SK-N-SH (cell line): ENCODE results near the gene PALM3. TPM values are rescaled to one million over a fixed set of nuclear protein-coding genes. Genes with fewer than 3 reads are reported as not detected.
"Not testable (repeated sequence)": the region's sequence is repeated elsewhere in the genome, so short reads cannot be mapped to it uniquely, and the experiment has no call there.

Experiments
- CTCF ChIA-PET: fragments of 300-600, 350-600 bp; formaldehyde crosslinking; extraction: SDS; loops from one replicate; lab custom pipeline; 2021; lab: Yijun Ruan, JAX
- POLR2A ChIA-PET: fragments of 350-600 bp; sonication (Branson Sonifier 250); formaldehyde crosslinking; extraction: SDS; loops from one replicate; lab custom pipeline; 2020; ENCODE audit warnings: antibody characterized with exemption, inconsistent platforms; lab: Yijun Ruan, JAX
- DNase-seq: peaks from one replicate; pipeline ENCODE4 v3.0.0; 2012
- H2AFZ ChIP-seq: fragments of 200-600 bp; sonication (generic); 2 replicates; pipeline ENCODE4 v1.8.1; 2016; ENCODE audit warnings: antibody characterized with exemption, mild to moderate bottlenecking, low read depth
- H3F3A ChIP-seq: fragments of 200-600 bp; sonication (generic); replicated peaks from 2 replicates; pipeline ENCODE3; 2016; ENCODE audit warnings: antibody characterized with exemption, mild to moderate bottlenecking; ENCODE audit not compliant: insufficient read depth
- H3K27ac ChIP-seq, 2 experiments: fragments of 200-500 bp in 1 of 2; fragments of 200-600 bp in 1 of 2; sonication (Bioruptor generic) in 1 of 2; sonication (generic), shearing (Covaris generic) in 1 of 2; 2 replicates each; pipeline versions ENCODE4 v1.5.1 to v1.6.1; 2014 to 2016; ENCODE audit warnings: low read depth in 2 of 2, inconsistent platforms in 1 of 2, low read length in 1 of 2, mild to moderate bottlenecking in 1 of 2, mixed read lengths in 1 of 2
- H3K27me3 ChIP-seq: fragments of 200-600 bp; sonication (generic), shearing (Covaris generic); 2 replicates; pipeline ENCODE4 v1.6.1; 2016; ENCODE audit warnings: mixed run types; ENCODE audit not compliant: insufficient read depth
- H3K36me3 ChIP-seq, 2 experiments: fragments of 200-500 bp in 1 of 2; fragments of 200-600 bp in 1 of 2; sonication (Bioruptor generic) in 1 of 2; sonication (generic) in 1 of 2; replicated peaks in 1 of 2; 2 replicates each; pipeline versions ENCODE3 to v1.5.1; 2014 to 2016; ENCODE audit warnings: low read length in 1 of 2, mild to moderate bottlenecking in 1 of 2; ENCODE audit not compliant: insufficient read depth in 2 of 2, control insufficient read depth in 1 of 2
- H3K4me1 ChIP-seq, 2 experiments: fragments of 200-500 bp in 1 of 2; fragments of 200-600 bp in 1 of 2; sonication (Bioruptor generic) in 1 of 2; sonication (generic), shearing (Covaris generic) in 1 of 2; 2 replicates each; pipeline versions ENCODE4 v1.5.1 to v1.6.1; 2014 to 2016; ENCODE audit warnings: low read depth in 1 of 2, low read length in 1 of 2, mixed run types in 1 of 2; ENCODE audit not compliant: insufficient read depth in 2 of 2, control insufficient read depth in 1 of 2
- H3K4me2 ChIP-seq: fragments of 200-600 bp; sonication (generic), shearing (Covaris generic); 2 replicates; pipeline ENCODE4 v1.6.1; 2017; ENCODE audit warnings: mixed run types
- H3K4me3 ChIP-seq, 2 experiments: fragments of 200-500 bp in 1 of 2; fragments of 200-600 bp in 1 of 2; sonication (Bioruptor generic) in 1 of 2; sonication (generic), shearing (Covaris generic) in 1 of 2; 2 replicates each; pipeline versions ENCODE4 v1.5.1 to v1.8.1; 2014 to 2016; ENCODE audit warnings: low read depth in 2 of 2, inconsistent platforms in 1 of 2, low read length in 1 of 2, mild to moderate bottlenecking in 1 of 2, mixed read lengths in 1 of 2, moderate library complexity in 1 of 2
- H3K79me2 ChIP-seq: fragments of 200-600 bp; sonication (generic); 2 replicates; pipeline ENCODE4 v1.8.1; 2017; ENCODE audit warnings: mild to moderate bottlenecking; ENCODE audit not compliant: insufficient read depth
- H3K9ac ChIP-seq: fragments of 200-600 bp; sonication (generic); 2 replicates; pipeline ENCODE4 v1.6.1; 2017; ENCODE audit warnings: mixed run types
- H3K9me2 ChIP-seq: fragments of 200-600 bp; sonication (generic); 2 replicates; pipeline ENCODE4 v1.6.1; 2017; ENCODE audit warnings: mixed run types
- H3K9me3 ChIP-seq: fragments of 200-600 bp; sonication (generic); 2 replicates; pipeline ENCODE4 v1.6.1; 2017; ENCODE audit warnings: mixed run types, mild to moderate bottlenecking, moderate library complexity
- H4K20me1 ChIP-seq: fragments of 200-600 bp; sonication (generic); 2 replicates; pipeline ENCODE4 v1.6.1; 2017; ENCODE audit warnings: mild to moderate bottlenecking, mixed run types; ENCODE audit not compliant: insufficient read depth
- CTCF ChIP-seq: fragments of 200-600 bp; sonication (generic); IDR thresholded peaks from 2 replicates; pipeline ENCODE4 v1.6.1; 2017; ENCODE audit warnings: antibody characterized with exemption, mild to moderate bottlenecking, moderate library complexity
- GABPA ChIP-seq: IDR thresholded peaks from 2 replicates; pipeline ENCODE4 v1.4.0; 2012; ENCODE audit warnings: low read depth, mild to moderate bottlenecking
- GATA2 ChIP-seq: sonication (generic); formaldehyde crosslinking; IDR thresholded peaks from 2 replicates; pipeline ENCODE4 v1.5.0; 2020; ENCODE audit warnings: mild to moderate bottlenecking, missing genetic modification reagents
- MAX ChIP-seq: IDR thresholded peaks from 2 replicates; pipeline ENCODE4 v1.4.0; 2012; ENCODE audit warnings: low read depth
- NFIC ChIP-seq: IDR thresholded peaks from 2 replicates; pipeline ENCODE4 v1.4.0; 2012; ENCODE audit warnings: borderline replicate concordance
- RAD21 ChIP-seq: IDR thresholded peaks from 2 replicates; pipeline ENCODE4 v1.6.1; 2012; ENCODE audit warnings: mild to moderate bottlenecking, low read length
- SMC3 ChIP-seq: IDR thresholded peaks from 2 replicates; pipeline ENCODE4 v1.6.1; 2012; ENCODE audit warnings: low read depth, low read length, improper control_type of control experiment
- TAF1 ChIP-seq: IDR thresholded peaks from 2 replicates; pipeline ENCODE4 v1.6.1; 2012; ENCODE audit warnings: low read depth, mild to moderate bottlenecking, low read length, moderate library complexity, borderline replicate concordance
- TEAD4 ChIP-seq: IDR thresholded peaks from 2 replicates; pipeline ENCODE4 v1.4.0; 2012; ENCODE audit warnings: mild to moderate bottlenecking, borderline replicate concordance; ENCODE audit not compliant: insufficient read depth
- USF1 ChIP-seq: IDR thresholded peaks from 2 replicates; pipeline ENCODE4 v1.4.0; 2012; ENCODE audit warnings: low read depth, borderline replicate concordance
- WGBS: methylation state at CpG from one replicate; pipeline ENCODE4 v1.1.6; 2017; ENCODE audit warnings: low lambda C conversion rate; 5-methylcytosine and 5-hydroxymethylcytosine counted together
- polyA plus RNA-seq, 3 experiments: library from polyadenylated mRNA; depleted of rRNA; stranded (reverse); fragments of >200 nt; gene quantifications; 2 replicates each; pipeline ENCODE4 v1.2.3, GENCODE V29; 2012

PALM3 gene
- polyA plus RNA-seq, 1 of the 3 experiments (the other 2 are of a cell fraction) = 5.5 TPM

- not testable (repeated sequence) for H3K4me2 ChIP-seq, H3K9me2 ChIP-seq, H3K9me3 ChIP-seq, H3F3A ChIP-seq, H3K4me1 ChIP-seq, H3K27me3 ChIP-seq, H3K4me3 ChIP-seq, H3K9ac ChIP-seq, H3K79me2 ChIP-seq, H4K20me1 ChIP-seq, H3K36me3 ChIP-seq, H2AFZ ChIP-seq
- POLR2A ChIA-PET = interaction anchor here (0.5 to 1.4 kb wide), 2 partner anchors 11 to 423 kb away, joined by 3 read pairs; partner anchors contain the start of gene IL27RA
- TF ChIP-seq CTCF = peak; percentile 69
- peak; percentile 30; the same call in 1 of the 2 replicates for TF ChIP-seq SMC3
- peak; percentile 56 for TF ChIP-seq RAD21
- CTCF ChIA-PET = interaction anchor here (0.7 to 6.0 kb wide), 32 partner anchors 11 to 467 kb away, joined by 3 to 36 read pairs (median 4); partner anchors contain the start of genes IL27RA, MISP3 and RLN3
- WGBS = 74% methylated on average over 19 of the region's 19 CpGs
- H3K27ac ChIP-seq = peak overlapping the region in 1 of 2 experiments; percentile 34; a peak in 1 of 4 replicates
- peak; percentile 81 for DNase-seq
Observed at GRCh38 chr19:14042659-14043608, 18.9 kb downstream of the PALM3 start.

- Histone ChIP-seq H3K79me2 (no peaks in the 10 kb centered on the region), H3K4me2 (no peak overlapping the region), H3K4me3 (no peak overlapping the region), H3K9me3 (no peaks in the 10 kb centered on the region), H3K9ac (no peak overlapping the region), H3K9me2 (no peaks in the 10 kb centered on the region), H3K27me3 (no peaks in the 10 kb centered on the region), H4K20me1 (no peaks in the 10 kb centered on the region), H2AFZ (no peak overlapping the region), H3F3A (peaks cover 6% of the 10 kb centered on the region), H3K4me1 (no peaks in the 10 kb centered on the region), H3K27ac (no peak overlapping the region), H3K36me3 (no peaks in the 10 kb centered on the region)
- no peak for DNase-seq
- TF ChIP-seq NFIC (no peak), TAF1 (no peak), GABPA (no peak), GATA2 (no peak), MAX (no peak), USF1 (no peak), TEAD4 (no peak)
- ChIA-PET CTCF (interaction anchor here (0.8 to 6.0 kb wide), 5 partner anchors 10 to 159 kb away, joined by 3 to 29 read pairs (median 5); partner anchors contain the start of gene MISP3), POLR2A (no interaction called here)
- WGBS = 76% methylated on average over 6 of the region's 7 CpGs
Observed at GRCh38 chr19:14039181-14039580, 22.7 kb downstream of the PALM3 start.
